ENCODE measurements around the gene TBRG4.
"Not testable (repeated sequence)": the region's sequence is repeated elsewhere in the genome, so short reads cannot be mapped to it uniquely, and the experiment has no call there.

TBRG4 gene

DNA sequence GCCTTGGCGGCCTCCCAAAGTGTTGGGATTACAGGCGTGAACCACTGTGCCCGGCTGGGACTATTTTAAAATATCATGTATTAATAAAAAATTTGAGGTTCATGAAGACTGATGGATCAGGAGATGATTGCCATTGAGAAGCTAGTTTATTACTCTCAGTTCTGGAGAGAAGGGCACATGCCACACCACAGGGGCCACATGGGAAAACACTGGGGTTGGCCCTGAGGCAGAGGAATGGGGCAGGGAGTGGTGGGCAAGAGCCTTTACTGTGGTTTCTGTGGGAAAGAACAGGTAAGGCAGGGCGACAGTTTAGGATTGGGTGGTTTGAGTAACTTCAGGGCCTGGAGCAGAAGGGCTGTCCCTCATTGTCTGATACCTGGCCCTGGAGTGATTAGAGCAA lies 6.8 kb upstream of the TBRG4 start:
- no peak for DNase-seq

DNA sequence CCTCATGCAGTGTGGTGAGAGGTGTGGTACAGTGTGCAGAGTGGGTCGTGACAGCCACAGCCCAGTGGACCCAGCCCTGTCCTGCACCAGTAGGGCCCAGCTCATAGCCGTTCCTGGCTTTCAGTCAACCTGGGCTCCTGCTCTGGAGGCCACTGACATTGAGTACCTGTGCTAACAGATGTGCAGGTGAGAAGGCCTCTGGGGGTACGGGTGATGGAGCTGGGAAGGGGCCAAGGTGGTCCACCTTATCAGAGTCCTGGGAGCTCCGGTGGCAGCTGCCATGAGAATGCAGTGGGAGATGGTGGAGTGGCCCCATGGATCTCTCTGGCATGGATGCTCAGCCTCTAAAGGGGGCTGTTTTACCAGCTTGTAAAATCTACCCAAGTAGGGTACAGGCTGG lies 6.1 kb upstream of the TBRG4 start:
- DNase-seq, result no peak

DNA sequence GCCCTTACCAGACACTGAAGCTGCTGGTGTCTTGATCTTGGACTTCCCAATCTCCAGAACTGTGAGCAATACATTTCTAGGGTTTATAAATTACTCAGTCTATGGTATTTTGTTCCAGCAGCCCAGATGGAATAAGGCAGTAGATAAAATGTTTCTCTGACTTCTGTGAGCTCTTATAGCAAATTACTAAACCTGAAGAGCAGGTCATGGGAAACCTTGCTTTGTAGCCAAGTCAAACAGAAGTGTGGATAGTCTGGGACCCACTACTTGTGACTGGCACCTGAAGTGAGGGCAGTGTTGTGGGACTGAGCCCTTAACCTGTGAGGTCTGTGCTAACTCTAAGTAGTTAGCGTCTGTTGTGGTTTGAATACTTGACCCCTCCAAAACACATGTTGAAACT lies 4.6 kb upstream of the TBRG4 start:
- no peak for DNase-seq

DNA sequence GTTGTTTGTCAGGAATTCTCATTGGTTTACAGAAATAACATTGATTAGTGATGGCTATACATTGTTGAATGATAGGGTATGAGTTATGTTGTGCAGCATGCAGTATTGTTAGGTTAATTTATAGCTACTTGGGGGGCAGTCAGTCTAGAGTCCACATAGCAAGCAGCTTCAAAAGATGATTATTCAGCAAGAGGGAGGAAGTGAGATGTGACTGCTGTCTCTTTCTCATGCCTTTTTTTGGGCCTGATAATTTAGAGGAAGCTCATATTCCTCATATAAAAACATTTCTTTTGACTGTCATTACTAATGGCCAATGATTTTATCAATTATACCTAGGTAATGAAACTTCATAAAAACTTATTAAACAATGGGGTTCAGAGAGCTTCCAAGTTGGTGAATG lies 3.4 kb upstream of the TBRG4 start:
- no peak for DNase-seq

DNA sequence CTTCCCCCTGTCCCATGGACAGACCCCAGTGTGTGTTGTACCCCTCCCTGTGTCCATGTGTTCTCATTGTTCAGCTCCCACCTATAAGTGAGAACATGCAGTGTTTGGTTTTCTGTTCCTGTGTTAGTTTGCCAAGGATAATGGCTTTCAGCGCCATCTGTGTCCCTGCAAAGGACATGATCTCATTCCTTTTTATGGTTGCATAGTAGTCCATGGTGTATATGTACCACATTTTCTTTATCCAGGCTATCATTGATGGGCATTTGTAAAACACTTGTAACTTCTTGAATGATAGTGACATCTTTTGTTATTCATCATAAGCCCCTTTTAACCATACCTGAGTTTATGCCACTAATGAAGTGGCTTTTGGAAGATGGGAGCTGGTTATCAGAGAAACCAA lies 2.8 kb upstream of the TBRG4 start:
- not testable (repeated sequence) for DNase-seq

DNA sequence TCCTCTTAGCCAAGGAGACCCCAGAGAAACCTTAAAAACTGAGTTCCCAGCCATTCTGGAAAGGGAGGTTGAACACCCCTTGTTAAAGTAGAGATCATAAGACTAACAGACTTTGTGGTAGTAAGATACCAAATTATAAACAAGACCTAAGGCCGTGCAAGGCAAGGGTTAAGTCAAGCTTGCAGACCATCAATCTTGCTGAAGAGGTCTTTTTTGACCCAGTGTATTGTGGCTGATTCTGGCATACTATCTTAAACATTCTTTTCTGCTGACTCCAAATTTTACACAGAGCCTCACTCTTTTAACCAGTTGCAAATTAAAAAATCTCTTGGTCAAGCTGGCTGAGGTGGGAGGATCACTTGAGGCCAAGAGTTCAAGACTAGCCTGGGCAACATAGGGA lies 1.2 kb upstream of the TBRG4 start:
- DNase-seq, result no peak

DNA sequence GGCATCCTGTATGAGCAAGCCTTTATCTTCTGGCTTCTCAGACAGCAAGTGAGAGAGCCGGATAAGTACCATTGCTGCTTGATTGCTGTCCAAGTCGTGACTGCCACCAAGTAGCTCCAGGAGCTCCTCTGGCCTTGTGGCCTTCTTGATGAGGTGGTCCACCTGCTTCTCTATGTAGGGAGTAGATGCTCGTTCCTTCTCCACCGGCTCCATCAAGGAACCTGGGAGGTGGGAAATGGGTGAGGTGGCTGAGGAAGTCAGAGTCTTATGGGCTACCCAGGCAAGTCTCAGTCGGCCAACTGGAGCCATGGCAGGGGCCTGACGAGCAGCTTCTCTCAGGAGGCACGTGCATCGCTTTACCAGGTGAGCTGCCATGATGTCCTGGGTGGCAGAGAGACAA lies 2.6 kb downstream of the TBRG4 start:
- DNase-seq, result no peak

DNA sequence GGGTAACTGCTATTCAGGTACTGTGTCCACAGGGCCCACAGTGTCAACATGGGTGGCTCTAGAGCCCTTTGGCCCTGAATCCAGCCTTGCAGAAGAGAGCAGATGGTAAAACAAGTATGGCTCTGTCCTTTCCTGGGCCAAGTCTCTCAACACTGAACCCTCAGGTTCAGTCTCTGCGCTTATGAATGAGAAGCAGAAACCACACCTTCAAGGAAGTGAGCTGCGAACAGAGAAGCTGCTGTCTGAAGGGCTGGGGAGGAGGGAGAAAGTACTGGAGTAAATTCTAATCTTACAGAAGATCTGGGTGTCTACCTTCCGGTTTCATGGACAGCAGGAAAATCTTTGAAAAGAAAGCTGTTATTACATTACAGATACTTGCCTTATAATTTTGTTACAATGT lies 4.1 kb downstream of the TBRG4 start:
- no peak for DNase-seq

DNA sequence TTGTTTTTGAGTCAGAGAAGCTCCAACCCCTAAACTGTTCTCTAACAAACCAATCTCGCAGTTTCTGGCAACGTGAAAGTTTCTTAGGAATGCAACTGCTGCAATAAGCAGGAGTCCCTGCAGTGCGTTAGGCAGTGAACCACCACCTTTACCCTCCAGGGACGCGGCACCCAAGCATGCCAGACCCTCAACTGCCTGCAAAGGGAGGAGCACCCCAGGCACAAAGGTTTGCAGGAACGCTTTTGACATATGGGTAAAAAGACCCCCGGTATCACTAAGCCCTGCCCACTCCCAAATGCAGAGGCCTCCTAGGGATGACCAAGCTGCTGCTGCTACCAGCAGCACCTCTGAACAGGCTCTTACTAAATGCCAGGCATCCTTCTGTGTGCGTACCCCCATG lies 4.7 kb downstream of the TBRG4 start:
- DNase-seq, result no peak

DNA sequence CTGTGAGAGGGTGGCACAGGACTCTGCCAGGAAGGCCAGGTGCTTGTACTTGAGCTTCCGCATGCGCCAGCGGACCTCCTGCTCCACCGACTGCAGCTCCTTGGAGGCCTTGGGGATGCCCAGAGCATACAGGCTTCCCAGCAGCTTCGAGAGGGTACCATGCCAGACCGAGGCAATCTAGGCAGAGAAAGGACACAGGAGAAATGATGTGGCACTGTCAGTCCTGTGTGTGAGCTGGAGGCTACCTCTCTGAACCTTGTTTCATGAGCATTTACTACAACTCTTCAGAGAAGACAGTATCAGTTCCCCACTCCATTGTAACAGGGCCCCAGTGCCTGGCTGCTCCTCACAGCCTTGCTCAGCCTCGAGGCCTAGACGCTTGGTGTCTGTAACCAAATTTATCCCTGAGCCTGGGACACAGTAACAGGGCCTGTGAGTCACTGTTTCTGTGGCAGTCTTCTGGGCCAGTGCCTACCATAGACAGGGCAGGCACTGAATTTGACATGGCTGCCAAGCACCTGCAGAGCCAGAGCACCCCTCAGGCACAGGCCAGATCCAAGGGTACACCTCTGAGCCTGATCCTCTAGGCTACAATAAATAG lies 5.8 kb downstream of the TBRG4 start:
- no peak for DNase-seq

DNA sequence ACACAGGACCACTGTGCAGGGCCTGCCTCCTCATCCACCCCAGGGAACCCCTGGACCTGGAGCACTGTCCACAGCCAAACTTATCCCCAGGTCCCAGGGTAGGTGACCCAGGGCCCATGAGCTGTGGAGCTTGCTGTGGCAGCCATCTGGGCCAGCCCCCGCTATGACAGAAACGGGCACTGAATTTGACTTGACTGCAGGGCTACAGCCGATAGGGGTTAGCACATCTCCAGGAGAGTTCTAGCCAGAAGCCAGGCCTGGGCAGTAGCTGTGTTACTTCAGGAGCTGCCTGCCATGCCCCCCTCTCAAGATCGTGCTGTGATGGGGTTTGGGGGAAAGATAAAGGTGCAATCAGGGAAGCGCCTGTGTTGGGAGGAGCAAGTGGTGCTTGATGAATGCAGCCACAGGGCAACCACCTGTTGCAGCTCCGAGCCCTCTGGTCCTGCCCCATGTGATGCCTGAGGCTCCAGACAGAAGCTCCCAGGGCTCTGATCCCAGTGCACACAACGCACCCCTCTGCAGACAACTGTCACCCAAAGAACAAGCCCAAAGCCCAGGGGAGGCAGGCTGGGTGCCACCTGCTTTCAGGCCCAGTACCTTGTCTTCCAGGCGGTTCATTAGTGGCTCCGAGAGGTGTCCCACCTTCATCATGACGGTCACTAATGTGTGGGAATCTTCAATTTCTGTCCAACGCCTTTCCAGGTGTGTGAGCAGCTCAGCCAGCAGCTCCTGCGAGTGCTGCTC lies 6.5 kb downstream of the TBRG4 start:
- no peak for DNase-seq

DNA sequence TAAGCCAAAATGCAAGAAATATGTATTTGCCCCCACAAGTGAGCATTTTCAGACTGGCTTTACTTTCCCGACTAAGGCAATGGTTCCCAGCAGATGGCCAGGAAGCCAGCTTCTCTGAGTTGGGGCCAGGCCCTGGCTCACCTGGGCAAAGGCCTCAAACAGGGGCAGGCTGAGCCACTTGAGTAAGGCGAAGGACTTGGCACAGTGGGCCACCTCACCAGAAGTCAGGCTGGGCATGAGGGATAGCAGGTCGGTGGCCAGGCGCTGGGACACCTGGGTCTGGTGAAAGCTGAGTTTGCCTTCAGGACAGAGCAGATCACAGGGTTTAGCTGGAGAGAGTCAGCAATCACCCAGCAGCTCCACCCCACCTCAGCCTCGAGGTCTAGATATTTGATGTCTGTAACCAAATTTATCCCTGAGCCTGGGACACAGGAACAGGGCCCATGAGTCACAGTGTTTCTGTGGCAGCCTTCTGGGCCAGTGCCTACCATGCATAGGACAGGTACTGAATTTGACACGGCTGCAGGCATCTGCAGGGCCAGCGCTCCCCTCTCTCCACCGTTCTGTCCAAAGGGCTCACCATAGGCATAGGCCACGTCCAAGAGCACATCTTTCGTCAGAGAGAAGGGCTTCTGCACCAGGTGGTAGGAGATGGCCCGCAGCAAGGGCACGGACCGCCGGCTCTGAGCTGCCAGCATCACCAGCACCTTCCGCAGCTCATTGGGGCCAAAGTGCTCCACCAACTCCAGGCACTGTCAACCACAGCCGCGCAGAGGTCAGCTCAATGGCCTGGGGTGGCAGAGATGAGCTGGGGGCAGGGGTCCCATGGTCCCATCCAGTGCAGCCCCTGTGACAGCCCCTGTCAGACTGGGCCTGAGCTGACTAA lies 7.3 kb downstream of the TBRG4 start:
- no peak for DNase-seq

DNA sequence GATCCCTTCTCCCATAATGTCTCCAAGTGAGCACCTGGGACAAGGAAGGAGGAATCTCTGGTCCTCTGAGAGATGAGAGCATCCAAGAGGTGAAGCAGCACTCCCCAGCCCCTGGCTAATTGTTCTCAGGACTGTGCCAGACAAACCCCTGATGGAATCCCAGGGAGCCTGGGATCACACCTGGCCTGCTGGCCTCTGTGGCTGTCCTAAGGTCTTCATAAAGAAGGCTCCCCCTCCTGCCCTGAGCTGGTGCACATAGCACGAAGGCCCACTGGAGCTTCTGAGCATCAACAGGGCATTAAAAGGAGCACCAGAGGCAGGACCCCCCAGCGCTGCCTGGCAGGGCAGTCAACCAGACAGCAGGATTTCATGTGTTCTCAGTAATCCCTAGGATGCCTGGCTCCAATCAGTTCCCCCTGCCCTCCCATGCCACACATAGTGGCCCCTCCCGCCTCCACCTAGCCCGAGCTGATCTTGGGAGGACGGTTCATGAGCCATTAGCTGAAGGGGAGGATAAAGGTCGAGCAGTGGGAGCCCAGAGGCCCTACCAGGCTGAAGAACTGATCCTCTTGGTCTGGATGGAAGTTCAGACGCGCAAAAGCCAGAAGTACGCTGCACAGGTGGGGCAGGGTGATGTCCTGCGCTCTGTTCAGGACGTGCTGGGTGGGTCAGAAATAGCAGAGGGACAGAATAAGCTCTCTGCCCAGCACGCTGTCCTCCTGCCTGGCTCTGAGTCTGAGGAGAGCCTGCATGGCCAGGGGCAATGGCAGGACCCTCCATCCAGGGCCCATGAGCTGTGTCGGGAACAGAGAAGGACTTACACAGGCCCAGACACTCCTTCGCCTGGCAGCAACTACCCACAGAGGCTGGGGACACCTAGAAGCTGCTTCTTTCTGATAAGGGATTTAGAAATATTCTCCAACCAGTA lies 8.4 kb downstream of the TBRG4 start:
- DNase-seq, result no peak

DNA sequence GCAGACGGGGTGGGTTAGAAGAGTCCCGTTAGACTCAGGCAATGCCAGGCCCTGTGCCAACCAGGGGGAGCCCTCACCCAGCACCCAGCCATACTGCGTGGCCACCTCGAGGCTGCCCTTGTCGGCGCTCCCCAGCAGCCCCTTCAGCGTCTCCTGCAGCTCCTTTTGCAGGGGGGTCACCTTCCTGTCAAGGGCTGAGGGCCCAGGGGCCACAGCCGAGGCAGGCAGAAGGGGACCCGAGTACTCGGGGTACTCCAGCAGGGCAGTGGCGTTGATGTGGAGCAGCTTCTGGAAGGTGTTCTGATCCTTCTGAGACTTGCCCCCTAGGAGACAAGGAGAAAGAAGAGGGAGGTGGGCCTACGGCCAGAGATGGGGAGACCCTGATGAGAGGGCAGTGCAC lies 9.7 kb downstream of the TBRG4 start:
- DNase-seq, result no peak

DNA sequence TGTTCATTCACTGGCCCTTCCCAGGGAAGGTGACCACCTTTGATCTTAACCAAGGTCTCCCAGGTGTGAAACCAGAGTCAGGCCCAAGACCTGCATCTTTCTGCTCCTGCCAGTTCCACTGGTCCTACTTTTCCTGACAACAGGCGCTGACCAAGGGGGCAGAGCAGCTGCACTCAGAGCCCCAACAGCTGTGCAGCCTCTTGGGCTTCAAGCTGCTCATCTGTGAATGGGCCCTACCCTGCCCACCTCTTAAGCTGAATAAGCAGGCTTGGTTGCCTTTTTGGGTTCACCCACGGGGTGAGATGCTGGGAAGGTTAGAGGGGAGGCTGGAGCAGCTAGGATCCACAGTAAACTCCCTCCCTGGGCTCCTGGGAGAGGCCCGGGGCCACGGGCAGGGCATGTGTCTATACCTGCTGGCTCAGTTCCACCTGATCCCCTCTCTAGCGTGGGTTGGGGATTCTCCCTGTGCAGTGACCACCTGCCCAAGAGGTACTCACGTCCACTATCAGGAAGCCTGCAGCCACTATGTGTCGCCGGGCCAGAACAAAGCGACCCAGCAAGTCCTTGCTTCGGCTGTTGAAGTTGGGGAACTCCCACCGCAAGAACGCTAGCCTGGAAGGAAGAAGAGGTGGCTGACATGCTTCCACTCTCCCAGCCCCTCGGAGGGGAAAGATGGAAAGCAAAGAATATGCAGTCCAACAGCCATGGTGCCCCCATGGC lies 10.6 kb downstream of the TBRG4 start:
- no peak for DNase-seq

DNA sequence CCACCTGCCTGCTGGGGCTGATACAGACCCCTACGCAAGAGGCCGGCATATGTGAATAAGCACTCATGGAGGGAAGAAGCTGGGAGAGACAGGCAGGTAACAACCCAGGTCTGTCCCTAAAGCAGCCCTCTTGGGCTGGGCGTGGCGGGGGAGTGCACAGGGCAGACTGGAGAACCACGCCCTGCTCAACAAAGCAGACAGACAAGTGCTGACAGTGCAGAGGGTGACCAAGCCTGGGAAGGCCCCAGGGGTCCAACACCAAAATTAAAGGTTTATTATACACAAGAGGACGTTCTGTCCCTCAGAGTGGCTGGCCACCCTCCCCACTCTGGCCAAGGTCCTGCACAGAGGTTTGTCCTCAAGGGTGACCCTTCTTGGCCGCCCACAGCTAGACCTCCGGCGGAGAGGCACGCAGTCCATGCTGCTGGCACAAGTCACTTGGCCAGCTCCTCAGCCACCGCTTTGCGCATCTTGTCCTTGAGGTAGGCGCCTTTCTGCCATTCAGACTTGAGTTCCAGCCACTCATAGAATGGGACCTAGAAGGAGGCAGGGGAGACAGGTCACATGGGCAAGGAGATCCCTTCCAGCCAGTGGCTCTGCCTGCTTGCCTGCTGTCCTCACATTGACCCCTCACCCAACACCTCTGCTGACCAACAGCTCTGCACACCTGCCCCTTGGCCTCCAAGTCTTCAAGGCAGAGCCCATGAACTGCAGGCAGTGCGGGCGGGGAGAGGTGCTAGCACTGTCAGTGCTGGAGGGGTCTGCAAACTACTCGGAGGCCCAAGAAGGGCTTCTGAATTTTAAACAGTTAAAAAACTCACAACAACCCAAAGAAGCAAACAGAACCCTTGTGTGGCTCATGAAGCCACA lies 11.4 kb downstream of the TBRG4 start:
- DNase-seq, result no peak

DNA sequence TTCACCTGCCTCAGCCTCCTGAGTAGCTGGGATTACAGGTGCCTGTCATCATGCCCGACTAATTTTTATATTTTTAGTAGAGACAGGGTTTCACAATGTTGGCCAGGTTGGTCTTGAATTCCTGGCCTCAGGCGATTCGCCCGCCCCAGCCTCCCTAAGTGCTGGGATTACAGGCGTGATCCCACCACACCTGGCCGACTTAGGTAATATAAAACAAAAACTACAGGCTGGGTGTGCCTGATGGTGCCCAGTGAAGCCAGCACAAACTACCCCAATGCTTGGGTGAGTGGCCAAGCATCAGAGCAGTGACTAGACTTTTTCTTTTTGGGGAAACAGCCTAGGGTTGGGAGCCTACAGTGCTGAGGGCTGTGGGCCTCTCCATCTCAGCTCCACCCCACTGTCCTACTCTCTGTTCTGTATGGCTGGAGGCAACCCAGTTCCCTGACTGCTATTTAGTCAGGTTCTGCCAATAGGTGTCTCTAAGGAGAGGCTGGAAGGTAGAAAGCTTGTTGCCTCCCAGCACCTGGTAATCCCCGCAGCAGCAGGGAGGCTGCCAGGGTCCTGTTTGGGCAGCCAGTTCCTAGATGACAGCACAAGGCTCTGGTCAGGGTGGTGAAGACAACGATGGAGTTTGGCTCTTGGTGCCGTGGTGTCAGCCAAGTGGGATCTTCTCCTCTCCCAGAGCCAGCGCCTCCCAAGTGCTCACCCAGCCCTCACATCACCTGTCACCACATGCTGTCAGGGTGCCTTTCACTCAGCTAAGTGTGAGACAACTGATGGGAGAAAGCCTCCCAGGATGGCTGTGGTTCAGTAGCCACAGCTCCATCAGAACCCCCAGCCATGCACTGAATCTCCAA lies 12.3 kb downstream of the TBRG4 start:
- no peak for DNase-seq

DNA sequence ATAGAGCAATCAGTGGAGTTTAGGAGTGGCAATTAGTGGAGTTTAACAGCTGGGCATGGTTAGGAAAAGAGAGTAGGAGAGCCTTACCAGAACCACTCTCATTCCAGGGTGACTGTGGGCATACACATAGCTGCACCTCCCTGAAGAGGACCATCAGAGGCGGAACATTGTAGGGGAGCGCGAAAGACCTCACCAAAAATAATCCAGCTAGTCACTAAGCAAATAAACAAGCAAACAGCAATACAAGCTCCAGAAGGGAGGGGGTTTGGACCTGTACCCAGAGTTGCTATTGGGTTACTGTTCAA lies 18.6 kb downstream of the TBRG4 start:
- DNase-seq, result no peak
